PC-3 (cell line): ENCODE results near the gene GNAS. TPM values are rescaled to one million over a fixed set of nuclear protein-coding genes. Genes with fewer than 3 reads are reported as not detected.

Source experiments
- ATAC-seq: fragments of 200-7000 bp; cut with Tn5 transposase; 2 replicates; pipeline ENCODE4 v1.9.1; 2020; ENCODE audit warnings: mild to moderate bottlenecking, moderate library complexity
- BruUV-seq: library from RNA; stranded (reverse); fragments of 400-500 nt; replicated peaks from 2 replicates; lab custom pipeline; 2021; lab: Mats Ljungman, UMichigan
- CTCF ChIA-PET: fragments of 300-600 bp; sonication (Branson Sonifier 250); formaldehyde crosslinking; loops from one replicate; lab custom pipeline; 2022; ENCODE audit warnings: antibody characterized with exemption; lab: Charles Lee
- POLR2A ChIA-PET: fragments of 300-600 bp; sonication (Branson Sonifier 250); formaldehyde crosslinking; loops from one replicate; lab custom pipeline; 2022; ENCODE audit warnings: antibody characterized with exemption; ENCODE audit not compliant: unreplicated experiment; lab: Charles Lee
- DNase-seq: peaks from one replicate; pipeline ENCODE4 v3.0.0-alpha.2; 2015
- H2AFZ ChIP-seq: fragments of 300-600 bp; sonication (generic); 2 replicates; pipeline ENCODE4 v1.6.0; 2016; ENCODE audit warnings: antibody characterized with exemption, low read length
- H3F3A ChIP-seq: fragments of 300-600 bp; sonication (generic); one replicate; pipeline ENCODE4 v1.6.0; 2017; ENCODE audit warnings: antibody characterized with exemption, low read length, control low read depth, mild to moderate bottlenecking; ENCODE audit not compliant: unreplicated experiment
- H3K27ac ChIP-seq: fragments of 300-600 bp; sonication (generic); 2 replicates; pipeline ENCODE4 v1.5.1; 2016; ENCODE audit warnings: mild to moderate bottlenecking, low read length
- H3K27me3 ChIP-seq: fragments of 300-600 bp; sonication (generic); 2 replicates; pipeline ENCODE4 v1.6.1; 2016; ENCODE audit warnings: low read length, mixed read lengths
- H3K36me3 ChIP-seq: fragments of 300-600 bp; sonication (generic); 2 replicates; pipeline ENCODE4 v1.6.1; 2016; ENCODE audit warnings: low read depth, mixed run types, low read length, mixed read lengths
- H3K4me1 ChIP-seq: fragments of 300-600 bp; sonication (generic); 2 replicates; pipeline ENCODE4 v1.5.1; 2016; ENCODE audit warnings: low read length; ENCODE audit not compliant: insufficient read depth
- H3K4me2 ChIP-seq: fragments of 300-600 bp; sonication (generic); 2 replicates; pipeline ENCODE4 v1.6.0; 2016; ENCODE audit warnings: low read length
- H3K4me3 ChIP-seq: fragments of 300-600 bp; sonication (generic); 2 replicates; pipeline ENCODE4 v1.5.1; 2016; ENCODE audit warnings: mild to moderate bottlenecking, low read length, mixed read lengths
- H3K79me2 ChIP-seq: fragments of 300-600 bp; sonication (generic); 2 replicates; pipeline ENCODE4 v1.6.1; 2017; ENCODE audit warnings: low read length, mixed read lengths
- H3K9ac ChIP-seq: fragments of 300-600 bp; sonication (generic); 2 replicates; pipeline ENCODE4 v1.6.0; 2016; ENCODE audit warnings: mild to moderate bottlenecking, low read length
- H3K9me2 ChIP-seq: fragments of 300-600 bp; sonication (generic); replicated peaks from 2 replicates; pipeline ENCODE4 v1.6.1; 2016; ENCODE audit warnings: mixed run types, low read length, mixed read lengths
- H3K9me3 ChIP-seq: fragments of 300-600 bp; sonication (generic); 2 replicates; pipeline ENCODE4 v1.6.1; 2016; ENCODE audit warnings: low read length, mixed read lengths
- H4K20me1 ChIP-seq: fragments of 300-600 bp; sonication (generic); 2 replicates; pipeline ENCODE4 v1.6.1; 2016; ENCODE audit warnings: low read length, mixed read lengths
- EZH2 ChIP-seq: fragments of 300-600 bp; sonication (generic); IDR thresholded peaks from one replicate; pipeline ENCODE4 v1.6.1; 2017; ENCODE audit warnings: antibody characterized with exemption, mild to moderate bottlenecking, low read length; ENCODE audit not compliant: unreplicated experiment
- EZH2phosphoT487 ChIP-seq: fragments of 300-600 bp; sonication (generic); IDR thresholded peaks from 2 replicates; pipeline ENCODE4 v1.6.1; 2018; ENCODE audit warnings: mild to moderate bottlenecking, antibody characterized with exemption, low read length, borderline replicate concordance
- intact Hi-C: fragments of 100-400 bp; cut with micrococcal nuclease; formaldehyde crosslinking; loops from 2 replicates; pipeline ENCODE4 v1.9.0; 2023
- total RNA-seq: library from RNA; depleted of rRNA; stranded (reverse); fragments of >200 nt; gene quantifications from 2 replicates; pipeline ENCODE4 v1.2.3, GENCODE V29; 2014
- TF ChIP-seq, protein P1 (sequence below): fragments of 300-600 bp; sonication (generic); conservative IDR thresholded peaks from 2 replicates; pipeline ENCODE4 v1.5.1; 2017; ENCODE audit warnings: antibody characterized with exemption, low read depth, mild to moderate bottlenecking, low read length

Gene GNAS
- total RNA-seq, 1 experiment from 2014 or later, result 694 TPM

DNA sequence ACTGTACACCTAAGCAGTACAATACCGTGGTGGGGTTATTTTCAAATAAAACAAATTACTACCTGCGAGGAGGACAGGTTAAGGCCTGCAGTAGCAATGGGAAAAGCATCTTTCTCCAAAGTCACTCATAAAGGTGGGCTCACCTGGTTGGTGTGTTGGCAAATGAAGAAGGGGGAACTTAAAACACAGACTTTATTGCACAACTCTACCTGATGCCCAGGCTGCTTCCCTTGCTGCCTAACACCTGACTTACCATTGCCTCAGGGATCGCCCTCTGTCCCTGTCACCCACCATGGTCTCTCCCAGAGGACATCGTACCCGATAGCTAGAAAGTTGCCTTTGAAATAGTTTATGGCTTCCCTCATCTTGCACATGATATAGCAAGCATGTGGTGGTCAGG is 53.6 kb downstream of the GNAS start:
- Histone ChIP-seq H3K27me3 (no peaks in the 10 kb centered on the region), H3K4me1 (no peaks in the 10 kb centered on the region), H3K9me3 (no peaks in the 10 kb centered on the region), H3K4me3 (no peak overlapping the region), H3K36me3 (peaks cover 78% of the 10 kb centered on the region), H3K79me2 (peaks cover 18% of the 10 kb centered on the region), H3K4me2 (no peak overlapping the region), H2AFZ (no peak overlapping the region), H4K20me1 (no peaks in the 10 kb centered on the region; the same call in 1 of the 2 replicates), H3K9me2 (no peaks in the 10 kb centered on the region), H3F3A (no peaks in the 10 kb centered on the region), H3K9ac (no peak overlapping the region), H3K27ac (no peak overlapping the region)
- POLR2A ChIA-PET, result no interaction called here
- no TSS peak for BruUV-seq
- ATAC-seq (no peak), DNase-seq (no peak)
- CTCF ChIA-PET, result no interaction called here
- intact Hi-C loops, result no loop called here
- TF ChIP-seq EZH2phosphoT487 (no peak), EZH2 (no peak)
- TF ChIP-seq, protein P1, sequence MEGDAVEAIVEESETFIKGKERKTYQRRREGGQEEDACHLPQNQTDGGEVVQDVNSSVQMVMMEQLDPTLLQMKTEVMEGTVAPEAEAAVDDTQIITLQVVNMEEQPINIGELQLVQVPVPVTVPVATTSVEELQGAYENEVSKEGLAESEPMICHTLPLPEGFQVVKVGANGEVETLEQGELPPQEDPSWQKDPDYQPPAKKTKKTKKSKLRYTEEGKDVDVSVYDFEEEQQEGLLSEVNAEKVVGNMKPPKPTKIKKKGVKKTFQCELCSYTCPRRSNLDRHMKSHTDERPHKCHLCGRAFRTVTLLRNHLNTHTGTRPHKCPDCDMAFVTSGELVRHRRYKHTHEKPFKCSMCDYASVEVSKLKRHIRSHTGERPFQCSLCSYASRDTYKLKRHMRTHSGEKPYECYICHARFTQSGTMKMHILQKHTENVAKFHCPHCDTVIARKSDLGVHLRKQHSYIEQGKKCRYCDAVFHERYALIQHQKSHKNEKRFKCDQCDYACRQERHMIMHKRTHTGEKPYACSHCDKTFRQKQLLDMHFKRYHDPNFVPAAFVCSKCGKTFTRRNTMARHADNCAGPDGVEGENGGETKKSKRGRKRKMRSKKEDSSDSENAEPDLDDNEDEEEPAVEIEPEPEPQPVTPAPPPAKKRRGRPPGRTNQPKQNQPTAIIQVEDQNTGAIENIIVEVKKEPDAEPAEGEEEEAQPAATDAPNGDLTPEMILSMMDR, result no peak

DNA sequence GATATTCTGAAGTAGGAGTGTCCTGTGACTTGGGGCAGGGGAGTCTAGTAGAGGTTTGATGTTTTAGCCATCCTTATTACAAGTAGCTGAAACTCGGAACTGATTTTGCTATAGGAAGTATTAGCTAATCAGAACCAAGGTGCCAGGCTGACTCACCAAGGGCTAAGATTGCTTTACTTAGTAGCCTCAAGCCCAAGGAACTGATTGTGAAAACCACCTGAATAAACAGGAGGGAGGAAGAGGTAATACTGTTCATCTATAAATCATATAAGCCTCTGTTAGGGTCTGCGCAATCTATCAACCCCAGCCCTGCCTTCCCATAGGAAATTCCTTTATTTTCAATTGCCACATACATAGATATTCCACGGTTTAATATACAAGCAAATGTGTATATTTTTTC is 54.4 kb downstream of the GNAS start:
- ChIA-PET CTCF (no interaction called here), POLR2A (no interaction called here)
- H3K27me3 ChIP-seq, result no peaks in the 10 kb centered on the region
- peak; percentile 22; the same call in 1 of the 2 replicates for ATAC-seq
- BruUV-seq, result no TSS peak
- no peak overlapping the region for H2AFZ ChIP-seq
- intact Hi-C loops, result no loop called here
- no peaks in the 10 kb centered on the region for H3K4me1 ChIP-seq
- no peak for TF ChIP-seq EZH2
- TF ChIP-seq, protein P1, result no peak
- no peak for TF ChIP-seq EZH2phosphoT487
- H3K4me2 ChIP-seq, result no peak overlapping the region
- no peaks in the 10 kb centered on the region for H3K9me2 ChIP-seq
- no peak overlapping the region for H3K4me3 ChIP-seq
- H3K27ac ChIP-seq, result no peak overlapping the region
- no peak overlapping the region for H3K9ac ChIP-seq
- H3K79me2 ChIP-seq, result peaks cover 13% of the 10 kb centered on the region
- peak; percentile 20 for DNase-seq
- no peaks in the 10 kb centered on the region; the same call in 1 of the 2 replicates for H4K20me1 ChIP-seq
- no peaks in the 10 kb centered on the region for H3K9me3 ChIP-seq
- H3F3A ChIP-seq, result no peaks in the 10 kb centered on the region
- H3K36me3 ChIP-seq, result peaks cover 82% of the 10 kb centered on the region

DNA sequence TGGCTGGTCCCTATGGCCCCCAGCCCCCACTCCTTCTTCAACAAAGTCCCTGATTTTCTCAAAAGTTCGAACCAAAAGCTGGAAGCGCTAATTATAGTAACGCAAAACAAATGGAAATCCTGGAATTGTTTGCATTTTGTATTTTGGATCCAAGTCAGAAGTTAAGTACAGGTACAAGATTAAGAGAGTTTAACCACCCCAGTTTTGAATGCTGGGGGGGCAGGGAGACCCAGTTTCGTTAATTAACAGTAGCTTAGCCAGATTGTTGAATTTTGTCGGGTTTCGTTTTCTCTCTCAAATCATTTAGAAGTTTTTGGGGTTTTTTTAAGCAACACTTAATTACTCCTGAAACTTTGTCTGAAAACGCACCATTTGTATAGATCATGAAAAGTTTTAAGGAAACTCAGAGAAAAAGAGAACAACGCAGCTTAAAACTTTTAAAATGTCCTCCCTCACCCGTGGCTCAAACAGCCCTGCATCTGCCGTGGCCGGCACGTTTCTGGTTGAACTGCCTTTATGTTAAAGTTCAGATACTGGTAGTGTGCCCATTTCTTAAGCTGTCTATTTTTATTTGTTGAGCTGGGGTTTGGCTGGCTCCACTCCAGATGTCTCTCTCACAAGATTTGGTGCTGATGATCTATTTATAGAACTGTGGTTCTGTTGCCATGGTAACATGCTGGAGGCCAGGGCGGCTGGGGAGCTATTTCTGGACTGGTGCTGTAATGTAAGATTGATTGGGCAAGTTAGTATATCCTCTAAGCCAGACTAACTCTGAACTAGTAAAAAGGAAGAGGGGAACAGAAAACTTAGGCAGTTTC is 55.0 kb downstream of the GNAS start:
- ChIA-PET CTCF (no interaction called here), POLR2A (no interaction called here)
- no peak overlapping the region for H3K9ac ChIP-seq
- DNase-seq, result peak; percentile 29
- H3K36me3 ChIP-seq, result peaks cover 82% of the 10 kb centered on the region
- H3K79me2 ChIP-seq, result peaks cover 7% of the 10 kb centered on the region; the same call in 1 of the 2 replicates
- no peak overlapping the region for H3K27ac ChIP-seq
- H3K9me2 ChIP-seq, result no peaks in the 10 kb centered on the region
- H2AFZ ChIP-seq, result no peak overlapping the region
- no peaks in the 10 kb centered on the region; the same call in 1 of the 2 replicates for H4K20me1 ChIP-seq
- no peak overlapping the region for H3K4me3 ChIP-seq
- no peaks in the 10 kb centered on the region for H3K27me3 ChIP-seq
- H3F3A ChIP-seq, result no peaks in the 10 kb centered on the region
- BruUV-seq, result no TSS peak
- TF ChIP-seq EZH2phosphoT487 (no peak), EZH2 (no peak)
- TF ChIP-seq, protein P1, result no peak
- H3K9me3 ChIP-seq, result no peaks in the 10 kb centered on the region
- intact Hi-C loops, result no loop called here
- ATAC-seq, result no peak
- no peaks in the 10 kb centered on the region for H3K4me1 ChIP-seq
- no peak overlapping the region for H3K4me2 ChIP-seq
